HG03045 (cell line): ENCODE data around the gene ZNF207.
"Not testable (repeated sequence)": the region's sequence is repeated elsewhere in the genome, so short reads cannot be mapped to it uniquely, and the experiment has no call there.

Experiments used
- ATAC-seq: cut with Tn5 transposase; IDR thresholded peaks from one replicate; pipeline ENCODE4 v1.9.1; 2021; ENCODE audit warnings: mild to moderate bottlenecking, moderate library complexity; ENCODE audit not compliant: unreplicated experiment

ZNF207 gene

DNA sequence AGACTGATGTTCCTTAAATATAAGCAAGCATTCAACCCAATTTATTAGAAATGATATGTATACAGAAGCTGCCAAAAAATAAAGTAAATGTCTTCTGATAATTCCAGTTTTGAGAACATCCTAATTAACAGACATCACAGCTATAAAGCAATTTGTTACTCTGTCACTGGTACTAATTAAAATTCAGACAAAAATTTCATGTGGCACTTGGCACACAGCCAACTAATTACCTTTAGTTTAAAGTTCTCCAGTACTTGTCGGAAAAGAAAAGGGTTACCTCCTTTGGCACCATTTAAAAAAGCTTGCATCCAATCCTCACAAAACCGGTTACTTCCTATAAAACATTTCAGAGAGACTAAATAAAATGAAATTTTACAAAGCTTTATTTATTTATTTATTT, 16.8 kb upstream of the ZNF207 start:
- ATAC-seq, result no peak

DNA sequence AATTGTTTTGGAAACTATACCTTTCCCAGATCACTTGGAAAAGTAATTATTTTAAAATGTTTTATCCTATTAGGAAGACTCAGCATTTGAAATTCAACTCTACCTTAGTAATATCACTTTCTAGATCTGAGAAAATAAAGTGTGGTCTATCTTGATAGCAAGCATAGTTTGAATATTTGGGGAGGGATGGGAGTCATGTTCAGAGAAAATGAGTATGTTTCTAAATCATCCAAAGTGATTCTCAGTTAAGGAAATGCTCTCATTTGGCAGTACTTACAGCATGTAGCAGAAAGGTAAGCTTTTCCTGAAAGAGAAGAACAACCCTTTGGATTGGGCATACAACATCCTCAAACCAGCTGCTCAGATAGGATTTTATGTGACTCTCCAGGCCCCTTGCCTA, 14.9 kb upstream of the ZNF207 start:
- ATAC-seq, result no peak

- no peak for ATAC-seq
Observed at GRCh38 chr17:32335687-32336086, 14.3 kb upstream of the ZNF207 start.

DNA sequence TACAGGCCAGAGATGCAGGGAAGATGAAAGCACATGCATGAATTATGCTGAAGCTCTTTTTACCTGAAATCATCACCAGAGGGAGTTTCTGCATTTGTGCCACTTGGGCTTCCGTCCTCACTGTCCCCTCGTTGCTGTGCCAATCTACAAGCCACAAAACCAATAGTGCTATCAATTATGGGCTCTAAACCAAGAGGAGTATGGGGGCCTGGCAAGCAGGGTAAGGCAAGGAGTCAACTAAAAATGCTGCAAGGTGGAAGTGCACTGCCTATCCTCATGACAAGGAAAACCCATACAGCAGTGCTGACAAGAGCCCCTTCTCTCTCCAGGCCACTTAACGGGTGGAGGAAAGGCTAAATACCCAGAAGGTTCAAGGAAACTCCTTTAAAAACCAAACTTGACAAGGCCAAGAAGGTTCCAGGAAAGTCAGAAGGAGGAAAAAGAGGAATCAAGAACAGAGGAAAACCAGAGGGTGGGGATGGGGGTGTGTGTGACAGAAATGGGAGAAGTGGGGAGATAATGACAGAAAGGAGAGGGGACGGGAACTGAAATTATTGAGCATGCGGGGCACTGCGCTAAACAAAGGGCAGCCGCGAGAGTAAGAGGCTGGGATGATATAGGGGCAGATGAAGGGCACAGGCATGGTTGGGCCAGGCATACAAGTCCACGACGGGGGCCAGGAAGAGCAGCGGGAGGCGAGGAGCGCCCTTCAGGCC, 8.7 kb upstream of the ZNF207 start:
- ATAC-seq, result no peak

- ATAC-seq, result peak; percentile 86
Observed at GRCh38 chr17:32341857-32342602, 7.9 kb upstream of the ZNF207 start, which contains the start of gene C17orf75. TSS of gene C17orf75 (minus strand) at chr17:32342173. CDS start at chr17:32342139, 34 bp downstream.

GRCh38 chr17:32342603-32343325, 7.2 kb upstream of the ZNF207 start:
- ATAC-seq, result no peak

- no peak for ATAC-seq
Observed at GRCh38 chr17:32345951-32346600, 3.9 kb upstream of the ZNF207 start.

- no peak for ATAC-seq
Observed at GRCh38 chr17:32348483-32348800, 1.5 kb upstream of the ZNF207 start.

- no peak for ATAC-seq
Observed at GRCh38 chr17:32349503-32349853, 479 bp upstream of the ZNF207 start.

GRCh38 chr17:32350666-32351418, 885 bp downstream of the ZNF207 start:
- no peak for ATAC-seq

- not testable (repeated sequence) for ATAC-seq
Observed at GRCh38 chr17:32352734-32353133, 2.8 kb downstream of the ZNF207 start.

- ATAC-seq, result no peak
Observed at GRCh38 chr17:32355649-32356377, 5.9 kb downstream of the ZNF207 start.

GRCh38 chr17:32356378-32356743, 6.4 kb downstream of the ZNF207 start:
- no peak for ATAC-seq

DNA sequence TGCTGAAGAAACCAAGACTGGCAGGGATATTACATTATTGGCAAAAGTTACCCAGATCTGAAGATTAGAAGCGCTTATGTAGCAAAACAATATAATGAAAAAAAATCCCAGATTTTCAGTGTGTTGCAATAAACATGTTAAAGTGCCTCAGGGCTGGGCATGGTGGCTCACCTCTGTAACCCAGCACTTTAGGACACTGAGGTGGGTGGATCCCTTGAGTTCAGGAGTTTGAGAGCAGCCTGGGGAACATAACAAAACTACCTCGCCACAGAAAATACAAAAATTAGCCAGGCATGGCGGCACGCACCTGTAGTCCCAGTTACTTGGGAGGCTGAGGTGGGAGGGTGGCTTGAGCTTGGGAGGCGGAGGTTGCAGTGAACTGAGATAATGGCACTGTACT, 6.8 kb downstream of the ZNF207 start:
- no peak for ATAC-seq

DNA sequence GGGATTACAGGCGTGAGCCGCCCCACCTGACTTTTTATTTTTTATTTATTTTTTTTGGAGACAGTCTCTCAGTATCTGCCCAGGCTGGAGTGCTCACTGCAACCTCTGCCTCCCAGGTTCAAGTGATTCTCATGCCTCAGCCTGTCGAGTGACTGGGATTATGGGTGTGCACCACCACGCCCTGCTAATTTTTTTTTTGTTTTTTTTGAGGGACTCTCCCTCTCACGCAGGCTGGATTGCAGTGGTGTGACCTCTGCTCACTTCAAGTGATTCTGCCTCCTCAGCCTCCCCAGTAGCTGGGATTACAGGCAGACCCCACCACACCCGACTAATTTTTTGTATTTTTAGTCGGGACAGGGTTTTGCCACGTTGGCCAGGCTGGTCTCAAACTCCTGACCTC, 7.7 kb downstream of the ZNF207 start:
- no peak for ATAC-seq

- ATAC-seq, result no peak
Observed at GRCh38 chr17:32361270-32361669, 11.3 kb downstream of the ZNF207 start.

- no peak for ATAC-seq
Observed at GRCh38 chr17:32370426-32370825, 20.5 kb downstream of the ZNF207 start.

DNA sequence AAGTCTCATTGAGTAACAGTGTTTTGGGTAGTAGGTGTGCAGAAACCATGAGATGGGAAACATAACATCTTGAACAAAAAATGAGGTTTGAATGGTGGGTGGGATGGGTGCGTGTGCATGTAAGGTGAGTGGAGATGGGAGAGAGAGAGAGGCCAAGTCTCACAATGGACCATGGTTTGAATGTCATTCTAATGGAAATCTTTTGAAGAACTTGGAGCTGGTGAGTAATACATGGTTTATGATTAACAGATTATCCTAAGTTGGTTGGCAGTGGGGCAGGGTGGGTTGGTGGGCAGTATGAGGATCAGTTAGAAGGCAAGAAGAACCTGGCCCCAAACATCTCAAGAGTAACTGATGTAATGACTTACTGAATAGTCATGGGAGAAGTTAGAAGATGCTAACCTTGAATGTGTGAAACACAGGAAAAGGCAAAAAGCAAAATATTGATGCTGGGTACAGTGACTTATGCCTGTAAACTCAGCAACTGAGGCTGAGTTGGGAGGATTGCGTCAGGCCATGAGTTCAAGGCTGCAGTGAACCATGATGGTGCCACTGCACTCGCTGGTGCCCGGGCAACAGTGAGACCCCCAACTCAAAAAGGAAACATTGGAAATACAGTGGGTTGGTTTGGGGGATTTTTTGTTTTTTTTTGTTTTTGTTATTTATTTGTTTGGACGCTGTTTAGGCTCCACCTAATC, 32.7 kb downstream of the ZNF207 start:
- ATAC-seq, result no peak

DNA sequence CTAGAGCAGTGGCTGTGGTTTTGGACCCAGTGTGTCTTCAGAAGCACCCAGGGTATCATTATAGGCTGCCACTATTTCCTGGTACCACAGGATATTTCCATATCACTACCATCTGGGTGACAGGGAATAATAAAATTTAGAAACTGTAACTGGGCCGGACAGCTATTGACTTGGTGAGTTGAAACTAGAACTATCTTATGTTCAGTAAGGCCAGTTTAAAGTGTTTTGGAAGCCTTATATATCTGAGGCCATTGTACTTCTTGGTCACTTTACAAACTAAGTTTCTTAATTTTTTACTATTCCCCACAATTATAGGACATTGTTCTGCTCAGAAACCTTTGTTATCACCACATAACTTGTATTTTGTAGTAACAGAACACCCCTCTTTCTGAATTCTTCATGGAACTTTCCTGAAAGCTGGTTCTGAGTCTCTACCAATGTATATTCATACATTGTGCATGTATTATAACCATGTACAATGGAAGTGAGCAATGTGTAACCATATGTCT, 34.0 kb downstream of the ZNF207 start:
- ATAC-seq, result no peak
